Measurements from ENCODE around the gene SF3B4.

DNA sequence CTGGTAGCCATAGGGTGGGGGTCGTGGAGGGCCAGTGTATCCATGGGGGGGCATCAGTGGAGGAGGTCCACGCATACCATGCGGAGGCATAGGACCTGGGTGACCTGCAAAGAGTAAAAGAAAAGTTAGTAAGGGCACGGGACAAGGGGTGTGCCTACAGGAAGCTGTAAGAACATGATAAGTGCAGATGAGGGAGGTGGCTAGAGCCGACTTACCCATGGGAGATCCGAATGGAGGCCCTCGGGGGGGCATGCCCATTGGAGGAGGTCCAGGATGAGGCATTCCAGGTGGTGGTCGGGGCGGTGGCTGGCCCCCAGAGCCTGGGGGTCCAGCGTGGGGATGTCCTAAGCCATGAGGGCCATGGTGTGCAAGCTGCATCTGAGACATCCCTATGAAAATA lies 4.0 kb downstream of the SF3B4 start:
- TF ChIP-seq, protein P1, sequence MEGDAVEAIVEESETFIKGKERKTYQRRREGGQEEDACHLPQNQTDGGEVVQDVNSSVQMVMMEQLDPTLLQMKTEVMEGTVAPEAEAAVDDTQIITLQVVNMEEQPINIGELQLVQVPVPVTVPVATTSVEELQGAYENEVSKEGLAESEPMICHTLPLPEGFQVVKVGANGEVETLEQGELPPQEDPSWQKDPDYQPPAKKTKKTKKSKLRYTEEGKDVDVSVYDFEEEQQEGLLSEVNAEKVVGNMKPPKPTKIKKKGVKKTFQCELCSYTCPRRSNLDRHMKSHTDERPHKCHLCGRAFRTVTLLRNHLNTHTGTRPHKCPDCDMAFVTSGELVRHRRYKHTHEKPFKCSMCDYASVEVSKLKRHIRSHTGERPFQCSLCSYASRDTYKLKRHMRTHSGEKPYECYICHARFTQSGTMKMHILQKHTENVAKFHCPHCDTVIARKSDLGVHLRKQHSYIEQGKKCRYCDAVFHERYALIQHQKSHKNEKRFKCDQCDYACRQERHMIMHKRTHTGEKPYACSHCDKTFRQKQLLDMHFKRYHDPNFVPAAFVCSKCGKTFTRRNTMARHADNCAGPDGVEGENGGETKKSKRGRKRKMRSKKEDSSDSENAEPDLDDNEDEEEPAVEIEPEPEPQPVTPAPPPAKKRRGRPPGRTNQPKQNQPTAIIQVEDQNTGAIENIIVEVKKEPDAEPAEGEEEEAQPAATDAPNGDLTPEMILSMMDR (IDR thresholded peaks at IDR 0.05), result no peak
- TF ChIP-seq EP300 (IDR thresholded peaks at IDR 0.05), result no peak
- no peak for TF ChIP-seq POLR2A (IDR thresholded peaks at IDR 0.05; ENCODE audit: low read depth)
